GM21423 (cell line): ENCODE results near the gene CCDC80.
"Not testable (repeated sequence)": the region's sequence is repeated elsewhere in the genome, so short reads cannot be mapped to it uniquely, and the experiment has no call there.

Experiments
- ATAC-seq: cut with Tn5 transposase; IDR thresholded peaks from one replicate; pipeline ENCODE4 v1.9.1; 2021; ENCODE audit warnings: mild to moderate bottlenecking, moderate library complexity; ENCODE audit not compliant: unreplicated experiment

CCDC80 gene

DNA sequence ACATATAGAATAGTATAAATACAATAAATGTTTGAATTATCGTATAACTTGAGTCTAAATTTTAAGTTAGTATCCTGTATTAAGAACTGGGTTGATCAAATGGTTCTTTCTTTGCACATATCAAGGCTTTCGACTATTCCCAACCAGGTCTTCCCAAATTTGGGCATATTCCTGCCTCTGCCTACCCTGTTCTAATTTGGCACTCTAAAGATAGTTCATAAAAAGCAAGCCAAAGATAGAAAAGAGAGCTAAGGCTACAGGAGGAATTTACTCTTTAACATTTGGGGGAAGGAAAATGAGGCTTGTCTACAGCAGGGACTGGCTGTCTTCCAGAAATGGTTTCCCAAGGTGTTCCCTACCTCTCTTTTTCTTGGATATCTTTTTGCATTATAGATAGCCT is 43.0 kb downstream of the CCDC80 start:
- no peak for ATAC-seq

GRCh38 chr3:112594856-112595255 is 46.1 kb downstream of the CCDC80 start:
- no peak for ATAC-seq

DNA sequence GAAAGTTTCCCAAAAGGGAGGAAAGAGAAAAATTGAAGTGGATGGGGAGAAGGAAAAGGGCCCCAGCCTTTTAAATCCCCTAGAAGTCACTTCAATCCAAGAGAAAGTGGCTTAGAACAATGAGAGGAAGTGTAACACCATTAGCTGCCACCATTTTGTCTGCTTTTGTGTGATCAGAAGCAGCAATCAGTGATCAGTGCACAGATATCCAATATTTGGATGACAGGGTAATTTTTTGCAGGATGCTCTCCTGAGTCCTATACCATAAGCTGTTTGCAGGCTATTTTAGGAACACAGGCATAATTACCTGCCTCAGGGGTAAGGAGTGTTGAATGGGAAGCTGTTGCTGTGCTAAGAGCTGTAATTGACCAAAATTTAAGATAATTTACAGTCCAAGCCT is 47.7 kb downstream of the CCDC80 start:
- no peak for ATAC-seq

DNA sequence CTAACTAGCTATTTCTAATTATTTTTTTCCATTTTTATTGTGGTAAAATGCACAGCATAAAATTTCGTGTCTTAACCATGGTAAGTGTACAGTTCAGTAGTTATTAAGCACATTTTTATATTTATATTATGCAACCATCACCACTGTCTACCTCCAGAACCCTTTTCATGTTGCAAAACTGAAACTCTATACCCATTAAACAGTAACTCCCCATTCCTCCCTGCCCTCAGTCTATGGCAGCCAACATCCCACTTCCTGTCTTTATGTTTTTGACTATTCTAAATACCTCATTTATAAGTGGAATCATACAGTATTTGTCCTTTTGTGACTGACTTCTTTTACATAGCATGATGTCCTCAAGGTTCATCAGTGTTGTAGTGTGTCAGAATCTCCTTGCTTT is 53.6 kb downstream of the CCDC80 start:
- no peak for ATAC-seq

DNA sequence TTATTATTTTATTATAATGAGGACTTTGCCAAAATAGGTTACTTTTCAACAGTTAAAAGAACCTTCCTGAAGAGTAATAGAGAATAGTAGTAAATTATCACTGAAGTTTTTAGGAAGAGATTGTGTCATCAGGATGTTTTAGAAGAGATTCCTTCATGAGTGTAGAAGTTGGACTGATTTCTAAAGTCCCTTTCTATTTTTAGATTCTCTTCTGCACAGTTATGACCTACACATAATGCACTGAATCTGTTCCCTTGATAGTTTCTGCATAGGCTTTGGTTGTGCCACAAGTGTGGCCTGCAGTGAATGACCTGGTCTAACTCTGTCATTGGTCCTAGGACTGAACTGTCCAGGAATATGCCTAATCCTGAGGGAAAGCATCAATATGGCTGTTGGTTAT is 55.2 kb downstream of the CCDC80 start:
- ATAC-seq: no peak

- ATAC-seq: no peak
Observed at GRCh38 chr3:112583105-112583504, 57.8 kb downstream of the CCDC80 start.

- no peak for ATAC-seq
Observed at GRCh38 chr3:112582244-112582874, 58.6 kb downstream of the CCDC80 start.

GRCh38 chr3:112579697-112580096 is 61.2 kb downstream of the CCDC80 start:
- no peak for ATAC-seq

GRCh38 chr3:112579232-112579631 is 61.7 kb downstream of the CCDC80 start:
- no peak for ATAC-seq

DNA sequence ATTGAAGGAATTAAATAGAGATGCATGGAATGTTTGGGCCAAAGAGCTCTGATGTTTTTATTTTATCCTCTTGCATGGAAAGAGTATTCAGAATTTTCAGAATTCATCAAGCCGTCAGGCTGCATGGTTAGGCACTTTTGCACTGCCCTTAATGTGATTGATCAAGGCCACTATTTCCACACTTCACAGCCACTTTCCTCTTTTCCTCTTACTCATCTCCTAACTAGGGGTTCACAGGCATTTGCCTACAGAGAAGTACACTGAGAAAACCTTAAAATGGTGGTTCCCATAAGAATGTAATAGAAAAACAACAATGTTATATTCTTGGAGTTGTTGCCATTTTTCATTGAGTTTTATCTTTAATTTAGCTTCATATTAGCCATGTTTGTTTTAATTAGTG is 68.2 kb downstream of the CCDC80 start:
- ATAC-seq: no peak

- ATAC-seq: no peak
Observed at GRCh38 chr3:112569265-112569664, 71.7 kb downstream of the CCDC80 start.

GRCh38 chr3:112568642-112569041 is 72.3 kb downstream of the CCDC80 start:
- no peak for ATAC-seq

- ATAC-seq: no peak
Observed at GRCh38 chr3:112564940-112565305, 76.0 kb downstream of the CCDC80 start.

GRCh38 chr3:112564247-112564939 is 76.5 kb downstream of the CCDC80 start:
- not testable (repeated sequence) for ATAC-seq

GRCh38 chr3:112561734-112562529 is 79.0 kb downstream of the CCDC80 start, which contains the start of the genes ATG3 and SLC35A5:
TSS of gene ATG3 (minus strand) at chr3:112561962. CDS start at chr3:112561528, 434 bp downstream.
TSS of gene SLC35A5 (plus strand) at chr3:112562045. CDS start at chr3:112563404, 1,359 bp downstream.
- ATAC-seq: peak; percentile 79

DNA sequence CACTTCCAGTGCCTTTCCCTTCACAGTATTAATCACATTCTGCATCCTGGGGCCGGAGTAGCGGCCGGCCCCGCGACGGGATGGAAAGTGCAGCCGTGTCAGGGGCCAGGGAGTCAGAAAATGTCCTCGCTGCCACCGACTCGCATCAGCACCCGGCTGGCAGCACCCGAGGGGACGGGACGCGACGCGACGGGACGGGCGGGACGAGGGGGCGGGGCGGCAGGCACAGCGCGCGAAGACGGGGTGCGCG is 79.5 kb downstream of the CCDC80 start:
- ATAC-seq: peak; percentile 50

- ATAC-seq: peak; percentile 28
Observed at GRCh38 chr3:112560721-112561483, 80.0 kb downstream of the CCDC80 start.

DNA sequence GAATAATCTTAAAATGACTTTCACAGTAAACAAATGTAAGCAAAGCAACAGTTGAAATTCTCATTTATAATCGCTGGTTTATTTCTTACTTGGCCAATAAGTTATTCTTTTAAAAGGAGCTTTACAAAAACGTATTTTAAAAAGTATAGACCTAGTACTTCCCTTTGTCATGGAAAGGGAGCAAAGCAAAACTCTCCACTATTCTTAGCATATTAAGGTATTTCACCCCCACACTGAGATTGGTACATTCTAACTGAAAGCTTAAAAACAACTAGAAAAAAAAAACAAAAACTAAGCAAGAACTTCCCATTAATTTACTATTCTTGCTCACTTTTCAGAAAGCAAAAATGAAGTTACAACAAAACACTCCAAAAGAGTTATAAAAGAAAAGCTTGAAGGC is 80.6 kb downstream of the CCDC80 start:
- no peak for ATAC-seq

- no peak for ATAC-seq
Observed at GRCh38 chr3:112557976-112558375, 83.0 kb downstream of the CCDC80 start.

GRCh38 chr3:112555535-112556170 is 85.3 kb downstream of the CCDC80 start:
- ATAC-seq: no peak

DNA sequence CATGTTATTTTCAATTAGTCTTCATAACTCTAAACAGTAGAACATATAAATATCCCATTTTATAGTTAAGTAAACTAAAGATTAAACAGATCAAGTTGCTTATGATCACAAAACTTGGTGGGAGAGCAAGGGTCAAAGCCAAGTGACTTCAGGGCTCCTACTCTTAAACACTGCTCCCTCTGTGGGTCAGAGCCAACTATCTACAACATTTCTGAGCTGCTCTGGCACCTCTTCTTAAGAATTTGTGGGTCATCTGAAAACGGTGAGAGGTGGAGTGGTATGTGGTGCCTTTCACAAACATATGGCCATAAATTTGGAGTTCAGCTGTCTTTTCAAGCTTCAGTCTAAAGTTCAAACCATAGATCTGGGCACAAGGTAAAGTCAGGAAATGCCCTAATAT is 90.1 kb downstream of the CCDC80 start:
- no peak for ATAC-seq
